Parathyroid adenoma (tissue), 2 donors: ENCODE measurements around the gene ZSCAN5B.
A peak's percentile ranks its signal among the peaks of the same experiment; 100 is the strongest.

ENCODE experiments used
- H2AFZ ChIP-seq: fragments of 300-600 bp; sonication (generic); one replicate; pipeline ENCODE4 v1.7.0; 2017; ENCODE audit warnings: antibody characterized with exemption, mild to moderate bottlenecking
- H3K27ac ChIP-seq: fragments of 300-600 bp; sonication (generic); one replicate; pipeline ENCODE4 v1.7.0; 2017
- H3K27me3 ChIP-seq: fragments of 300-600 bp; sonication (generic); one replicate; pipeline ENCODE4 v1.7.0; 2017; ENCODE audit warnings: low read length; ENCODE audit not compliant: control insufficient read depth, insufficient read depth
- H3K36me3 ChIP-seq: fragments of 300-600 bp; sonication (generic); one replicate; pipeline ENCODE4 v1.7.0; 2017; ENCODE audit warnings: low read length; ENCODE audit not compliant: control insufficient read depth, insufficient read depth
- H3K4me1 ChIP-seq: fragments of 300-600 bp; sonication (generic); one replicate; pipeline ENCODE4 v1.7.0; 2017; ENCODE audit warnings: control low read depth
- H3K4me2 ChIP-seq: fragments of 300-600 bp; sonication (generic); one replicate; pipeline ENCODE4 v1.7.0; 2017; ENCODE audit warnings: low read length
- H3K4me3 ChIP-seq: fragments of 300-600 bp; sonication (generic); one replicate; pipeline ENCODE4 v1.7.0; 2017; ENCODE audit warnings: low read depth, low read length
- H3K79me2 ChIP-seq: fragments of 300-600 bp; sonication (generic); one replicate; pipeline ENCODE4 v1.7.0; 2017; ENCODE audit warnings: control low read depth
- H3K9ac ChIP-seq: fragments of 300-600 bp; sonication (generic); one replicate; pipeline ENCODE4 v1.7.0; 2017; ENCODE audit warnings: mild to moderate bottlenecking
- H3K9me3 ChIP-seq: fragments of 300-600 bp; sonication (generic); one replicate; pipeline ENCODE4 v1.7.0; 2017; ENCODE audit warnings: low read length; ENCODE audit not compliant: control insufficient read depth
- TF ChIP-seq, protein P1 (sequence below): fragments of 300-600 bp; sonication (generic); IDR thresholded peaks from one replicate; pipeline ENCODE4 v1.7.0; 2017; ENCODE audit warnings: antibody characterized with exemption, mild to moderate bottlenecking
- donor health status: primary hyperparathyroidism.

Gene ZSCAN5B

GRCh38 chr19:56156768-56157167 lies 40.8 kb downstream of the ZSCAN5B start:
- Histone ChIP-seq H3K9me3 (no peaks in the 10 kb centered on the region), H3K27me3 (no peaks in the 10 kb centered on the region), H3K4me3 (no peak overlapping the region), H3K27ac (peak overlapping the region; percentile 39), H3K36me3 (no peaks in the 10 kb centered on the region), H3K4me1 (no peaks in the 10 kb centered on the region), H3K9ac (no peak overlapping the region), H2AFZ (no peak overlapping the region), H3K4me2 (no peak overlapping the region), H3K79me2 (no peaks in the 10 kb centered on the region)
- TF ChIP-seq, protein P1, sequence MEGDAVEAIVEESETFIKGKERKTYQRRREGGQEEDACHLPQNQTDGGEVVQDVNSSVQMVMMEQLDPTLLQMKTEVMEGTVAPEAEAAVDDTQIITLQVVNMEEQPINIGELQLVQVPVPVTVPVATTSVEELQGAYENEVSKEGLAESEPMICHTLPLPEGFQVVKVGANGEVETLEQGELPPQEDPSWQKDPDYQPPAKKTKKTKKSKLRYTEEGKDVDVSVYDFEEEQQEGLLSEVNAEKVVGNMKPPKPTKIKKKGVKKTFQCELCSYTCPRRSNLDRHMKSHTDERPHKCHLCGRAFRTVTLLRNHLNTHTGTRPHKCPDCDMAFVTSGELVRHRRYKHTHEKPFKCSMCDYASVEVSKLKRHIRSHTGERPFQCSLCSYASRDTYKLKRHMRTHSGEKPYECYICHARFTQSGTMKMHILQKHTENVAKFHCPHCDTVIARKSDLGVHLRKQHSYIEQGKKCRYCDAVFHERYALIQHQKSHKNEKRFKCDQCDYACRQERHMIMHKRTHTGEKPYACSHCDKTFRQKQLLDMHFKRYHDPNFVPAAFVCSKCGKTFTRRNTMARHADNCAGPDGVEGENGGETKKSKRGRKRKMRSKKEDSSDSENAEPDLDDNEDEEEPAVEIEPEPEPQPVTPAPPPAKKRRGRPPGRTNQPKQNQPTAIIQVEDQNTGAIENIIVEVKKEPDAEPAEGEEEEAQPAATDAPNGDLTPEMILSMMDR = no peak

- no peak overlapping the region for H3K9ac ChIP-seq
- H3K79me2 ChIP-seq = peaks cover 3% of the 10 kb centered on the region
- H3K4me3 ChIP-seq = no peak overlapping the region
- H3K36me3 ChIP-seq = no peaks in the 10 kb centered on the region
- H3K9me3 ChIP-seq = no peaks in the 10 kb centered on the region
- TF ChIP-seq, protein P1 = no peak
- no peak overlapping the region for H3K4me2 ChIP-seq
- no peak overlapping the region for H3K27ac ChIP-seq
- no peaks in the 10 kb centered on the region for H3K27me3 ChIP-seq
- H2AFZ ChIP-seq = no peak overlapping the region
- no peaks in the 10 kb centered on the region for H3K4me1 ChIP-seq
Observed at GRCh38 chr19:56155124-56155687, 42.4 kb downstream of the ZSCAN5B start.

- no peaks in the 10 kb centered on the region for H3K27me3 ChIP-seq
- H3K4me1 ChIP-seq = no peaks in the 10 kb centered on the region
- H3K36me3 ChIP-seq = no peaks in the 10 kb centered on the region
- no peak overlapping the region for H3K27ac ChIP-seq
- H3K9me3 ChIP-seq = no peaks in the 10 kb centered on the region
- H3K79me2 ChIP-seq = peaks cover 13% of the 10 kb centered on the region
- no peak overlapping the region for H2AFZ ChIP-seq
- TF ChIP-seq, protein P1 = no peak
- H3K4me2 ChIP-seq = no peak overlapping the region
- no peak overlapping the region for H3K9ac ChIP-seq
- H3K4me3 ChIP-seq = no peak overlapping the region
Observed at GRCh38 chr19:56153507-56153906, 44.1 kb downstream of the ZSCAN5B start.

GRCh38 chr19:56152644-56153043 lies 44.9 kb downstream of the ZSCAN5B start:
- no peak overlapping the region for H3K4me3 ChIP-seq
- H3K79me2 ChIP-seq = peaks cover 14% of the 10 kb centered on the region
- H3K27me3 ChIP-seq = no peaks in the 10 kb centered on the region
- H3K27ac ChIP-seq = no peak overlapping the region
- no peak overlapping the region for H2AFZ ChIP-seq
- H3K36me3 ChIP-seq = no peaks in the 10 kb centered on the region
- no peaks in the 10 kb centered on the region for H3K4me1 ChIP-seq
- no peak overlapping the region for H3K9ac ChIP-seq
- TF ChIP-seq, protein P1 = no peak
- no peaks in the 10 kb centered on the region for H3K9me3 ChIP-seq
- H3K4me2 ChIP-seq = no peak overlapping the region

DNA sequence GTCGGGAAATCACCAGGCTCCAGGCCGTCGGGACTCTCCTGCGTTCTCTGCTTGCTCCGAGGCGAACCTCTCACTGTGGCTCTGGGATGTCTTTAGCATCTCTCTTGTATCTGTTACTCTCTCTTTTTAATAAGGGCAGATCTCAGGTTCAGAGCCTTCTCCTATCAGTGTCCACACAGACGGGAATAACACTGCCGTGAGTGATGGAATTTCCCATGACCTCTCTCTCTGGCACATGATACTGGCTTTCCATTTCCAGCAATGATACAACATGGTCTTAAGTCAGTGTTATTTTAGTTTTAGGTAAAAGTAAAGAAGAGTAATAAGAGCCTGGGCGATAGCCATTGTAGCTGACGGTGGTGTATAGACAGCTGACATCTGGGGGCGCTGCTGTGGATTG lies 47.2 kb downstream of the ZSCAN5B start:
- TF ChIP-seq, protein P1 = no peak
- Histone ChIP-seq H3K9ac (no peak overlapping the region), H3K4me1 (no peaks in the 10 kb centered on the region), H2AFZ (no peak overlapping the region), H3K4me2 (no peak overlapping the region), H3K27ac (no peak overlapping the region), H3K9me3 (no peaks in the 10 kb centered on the region), H3K79me2 (peaks cover 14% of the 10 kb centered on the region), H3K27me3 (no peaks in the 10 kb centered on the region), H3K4me3 (no peak overlapping the region), H3K36me3 (no peaks in the 10 kb centered on the region)
